Measurements from ENCODE around the gene UNC13C.

UNC13C gene

DNA sequence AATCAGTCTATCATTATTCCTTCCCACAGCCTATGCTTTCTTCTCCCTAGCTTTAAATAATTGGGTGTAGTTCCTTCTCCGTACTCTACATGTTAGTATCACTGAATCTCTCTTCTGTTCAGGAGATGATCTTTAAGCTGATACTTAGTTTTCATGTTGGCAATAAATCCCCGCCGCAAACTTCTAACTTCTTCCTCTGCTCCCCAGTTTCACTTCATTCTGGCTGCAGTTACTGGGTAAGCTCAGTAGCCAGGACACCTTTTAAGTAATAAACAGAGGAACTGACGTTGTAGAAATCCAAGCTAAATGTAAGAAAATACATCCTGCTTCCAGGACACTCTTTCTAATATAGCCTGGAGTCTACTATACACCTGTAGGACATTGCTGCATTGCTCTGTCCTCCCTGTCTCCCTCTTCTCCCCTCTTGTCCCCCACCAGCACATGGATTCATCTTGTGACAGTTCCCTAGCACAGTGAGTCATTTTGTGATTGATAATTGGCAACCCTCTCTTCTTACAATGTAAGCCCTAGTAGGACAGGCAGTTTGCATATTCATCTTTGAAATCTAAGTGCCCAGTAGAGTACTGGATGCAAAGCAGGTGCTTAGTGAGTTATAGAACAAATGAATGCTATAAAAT is 598.2 kb downstream of the UNC13C start:
- DNase-seq, result no peak

DNA sequence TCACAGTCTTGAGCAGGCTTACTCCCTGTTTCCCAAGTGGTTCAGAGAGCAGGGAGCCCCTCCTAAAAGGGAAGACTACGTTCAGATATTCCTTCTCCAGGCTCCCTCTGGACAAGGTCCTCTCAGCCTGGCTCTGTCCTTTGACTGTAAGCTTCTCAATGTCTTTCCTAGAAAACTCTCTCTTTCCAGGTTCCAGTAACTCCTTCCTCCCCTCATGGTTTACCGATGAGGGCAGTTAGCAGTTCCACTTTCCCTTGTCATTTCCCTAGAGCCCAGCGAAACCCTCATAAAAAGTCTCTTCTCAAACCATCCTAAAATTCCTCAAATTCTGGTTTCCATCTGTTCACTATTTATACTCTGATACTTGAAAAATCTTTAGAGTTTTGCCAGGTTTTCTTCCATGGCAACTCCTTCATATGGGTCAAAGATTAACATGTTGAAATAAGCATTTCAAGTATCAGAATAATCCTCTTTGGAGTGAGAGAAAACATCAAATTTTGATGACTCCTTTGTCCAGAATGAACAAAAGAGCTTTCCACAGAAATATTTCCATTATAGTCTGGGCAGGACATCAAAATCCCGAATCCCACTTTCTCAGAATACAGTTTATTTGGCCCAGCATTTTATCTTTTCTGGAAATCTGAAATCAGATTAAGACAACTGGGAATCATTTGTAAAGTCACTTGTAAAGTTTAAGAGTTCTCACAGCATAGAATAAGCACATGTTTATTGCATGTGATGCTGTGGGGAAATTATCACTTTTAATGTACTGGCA is 599.4 kb downstream of the UNC13C start:
- no peak for DNase-seq

DNA sequence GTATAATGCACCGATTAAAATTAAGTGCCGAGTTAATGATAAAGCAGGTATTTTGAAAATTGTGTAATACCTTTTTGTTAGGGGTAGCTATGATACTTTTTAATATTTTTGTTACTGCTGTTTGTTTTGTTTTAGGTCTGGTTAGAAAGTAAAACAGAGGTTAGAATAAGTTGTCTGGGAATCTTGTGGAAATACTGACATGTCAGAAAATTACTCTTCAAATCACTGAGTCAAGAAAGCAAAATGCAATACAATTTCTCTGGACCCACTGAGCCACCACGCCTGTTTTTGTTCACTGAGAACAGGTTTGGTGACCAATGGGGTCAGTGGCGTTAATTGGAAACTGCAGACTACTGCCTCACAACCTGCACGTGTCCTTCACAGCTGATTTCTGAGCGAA is 601.6 kb downstream of the UNC13C start:
- no peak for DNase-seq

DNA sequence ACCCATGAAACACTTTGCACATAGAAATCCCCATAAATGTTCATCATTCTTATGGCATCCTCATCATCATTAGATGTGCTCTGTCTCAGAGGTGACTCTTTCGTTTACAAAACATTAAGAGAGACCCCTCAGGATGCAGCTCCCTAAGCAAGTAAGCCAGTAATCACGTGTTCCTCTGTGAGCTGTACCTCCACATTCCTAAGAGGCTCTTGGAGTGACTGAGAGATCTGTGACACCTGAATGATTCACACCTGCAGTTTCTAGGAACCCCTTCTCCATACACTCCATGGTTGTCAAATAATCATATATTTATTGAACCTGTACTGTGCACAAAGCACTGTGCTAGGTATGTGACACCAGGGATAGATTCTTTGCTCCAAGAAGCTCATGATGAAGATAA is 602.4 kb downstream of the UNC13C start:
- DNase-seq, result no peak

DNA sequence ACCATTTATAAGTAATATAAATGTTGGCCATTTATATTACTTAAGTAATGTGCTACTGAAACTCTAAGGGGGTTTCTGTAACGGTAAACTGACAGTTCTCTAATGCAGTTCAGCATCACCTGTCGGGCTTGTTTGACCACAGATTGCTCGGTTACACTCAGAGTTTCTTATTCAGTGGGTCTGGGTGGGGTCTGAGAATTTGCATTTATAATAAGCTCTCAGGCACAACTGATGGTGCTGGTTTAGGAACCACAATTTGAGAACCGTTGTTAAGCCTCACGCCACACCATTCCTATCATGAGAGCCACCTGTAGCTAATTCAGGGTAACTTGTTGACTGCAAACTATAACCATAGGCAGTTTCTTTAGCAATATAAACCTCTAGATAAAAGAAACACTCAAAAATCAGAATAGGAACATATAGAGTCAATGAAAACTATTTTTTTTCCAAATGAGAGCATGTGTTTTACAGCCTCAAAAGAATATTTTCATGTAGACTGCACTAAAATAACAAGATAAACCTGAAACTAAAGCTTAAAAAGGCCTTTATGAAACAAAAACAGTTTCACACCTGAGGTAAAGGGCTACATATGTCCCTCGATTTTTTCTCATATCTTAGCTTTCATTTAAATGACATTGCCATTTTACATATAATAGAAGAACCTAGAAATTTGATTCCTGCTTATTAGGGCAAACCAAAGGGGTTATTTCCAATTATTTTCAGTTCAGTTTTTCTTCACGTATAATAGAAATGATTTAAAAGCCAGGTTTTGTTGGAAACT is 604.8 kb downstream of the UNC13C start:
- DNase-seq, result no peak

DNA sequence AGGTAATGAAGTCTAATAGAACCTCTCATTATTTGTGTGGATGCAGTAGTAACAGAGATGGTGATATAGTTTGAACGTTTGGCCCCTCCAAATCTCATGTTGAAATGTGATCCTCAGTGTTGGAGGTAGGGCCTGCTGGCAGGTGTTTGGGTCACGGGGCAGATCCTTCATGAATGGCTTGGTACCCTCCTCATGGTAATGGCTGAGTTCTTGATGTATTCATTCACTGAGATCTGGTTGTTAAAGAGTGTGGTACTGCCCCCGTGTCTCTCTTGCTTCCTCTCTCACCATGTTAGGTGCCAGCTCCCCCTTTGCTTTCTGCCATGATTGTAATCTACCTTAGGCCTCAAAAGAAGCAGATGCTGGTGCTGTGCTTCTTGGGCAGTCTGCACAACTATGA is 606.8 kb downstream of the UNC13C start:
- no peak for DNase-seq

DNA sequence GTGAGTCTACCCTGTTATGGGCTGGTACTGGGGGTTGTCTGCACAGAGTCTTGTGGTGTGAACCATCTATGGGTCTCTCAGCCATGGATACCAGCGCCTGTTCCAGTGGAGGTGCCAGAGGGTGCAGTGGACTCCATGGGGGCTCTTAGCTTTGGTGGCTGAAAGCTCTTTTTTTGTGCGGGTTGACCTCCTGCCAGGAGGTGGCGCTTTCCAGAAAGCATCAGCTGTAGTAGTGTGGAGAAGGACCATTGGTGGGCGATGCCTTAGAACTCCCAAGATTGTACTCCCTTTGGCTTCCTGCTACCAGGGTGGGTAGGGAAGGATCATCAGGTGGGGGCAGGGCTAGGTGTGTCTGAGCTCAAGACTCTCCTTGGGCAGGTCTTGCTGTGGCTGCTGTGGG is 615.9 kb downstream of the UNC13C start:
- DNase-seq, result no peak

DNA sequence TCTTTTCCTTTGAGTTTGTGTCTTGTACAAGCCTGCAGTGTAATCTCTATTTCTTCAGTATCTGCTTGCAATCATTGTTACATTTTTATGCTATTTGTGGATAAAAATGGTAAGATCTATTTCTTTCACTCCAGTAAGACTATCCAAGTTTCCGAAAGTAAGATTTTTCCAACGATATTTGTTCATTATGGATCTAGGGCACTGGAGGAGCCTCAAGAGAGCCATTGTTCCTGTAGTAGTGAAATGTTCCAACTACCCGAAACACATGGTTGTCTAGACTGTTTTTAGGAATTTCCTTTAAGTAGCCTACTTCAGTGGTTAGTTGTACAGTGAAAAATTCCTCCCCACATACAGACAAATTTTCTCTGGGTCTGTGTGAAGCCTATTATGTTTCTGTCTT is 621.1 kb downstream of the UNC13C start:
- DNase-seq, result no peak

DNA sequence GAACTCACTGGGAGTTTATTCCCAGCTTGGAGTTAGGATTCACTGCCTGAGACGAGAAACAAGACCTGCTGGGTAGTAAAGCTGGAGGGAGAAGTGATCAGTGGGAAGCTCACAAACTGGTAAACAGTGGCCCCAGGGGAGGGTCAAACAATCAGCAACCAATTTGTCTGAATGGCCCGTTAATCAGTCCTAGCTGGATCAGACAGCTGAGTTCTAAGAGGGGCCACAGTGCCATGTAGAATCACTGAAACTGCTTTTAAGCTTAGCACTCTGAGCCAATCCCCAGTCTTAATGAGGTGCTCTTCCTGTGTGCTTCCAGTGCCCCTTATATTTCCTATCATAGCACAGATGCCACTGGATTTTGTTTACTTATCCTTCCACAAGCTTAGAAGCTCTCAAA is 626.8 kb downstream of the UNC13C start:
- no peak for DNase-seq

DNA sequence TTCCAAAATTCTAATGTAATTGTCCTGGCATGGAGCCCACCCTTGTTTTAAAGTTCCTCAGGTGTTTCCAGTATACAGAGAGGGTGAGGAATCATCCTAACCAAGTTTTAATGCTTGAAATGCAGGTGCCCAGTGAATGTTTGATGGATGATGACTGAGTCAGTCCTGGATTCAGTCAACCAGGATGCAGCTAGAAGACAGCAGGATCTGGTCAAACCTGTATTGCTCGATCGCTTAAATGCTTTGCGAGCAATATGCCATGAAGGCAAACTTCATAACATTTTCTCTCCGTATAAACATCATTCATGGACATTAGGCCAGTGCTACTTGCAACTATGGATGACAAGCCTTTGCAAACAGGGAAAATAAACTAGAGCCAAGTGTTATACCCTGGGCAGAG is 627.3 kb downstream of the UNC13C start:
- DNase-seq, result no peak

DNA sequence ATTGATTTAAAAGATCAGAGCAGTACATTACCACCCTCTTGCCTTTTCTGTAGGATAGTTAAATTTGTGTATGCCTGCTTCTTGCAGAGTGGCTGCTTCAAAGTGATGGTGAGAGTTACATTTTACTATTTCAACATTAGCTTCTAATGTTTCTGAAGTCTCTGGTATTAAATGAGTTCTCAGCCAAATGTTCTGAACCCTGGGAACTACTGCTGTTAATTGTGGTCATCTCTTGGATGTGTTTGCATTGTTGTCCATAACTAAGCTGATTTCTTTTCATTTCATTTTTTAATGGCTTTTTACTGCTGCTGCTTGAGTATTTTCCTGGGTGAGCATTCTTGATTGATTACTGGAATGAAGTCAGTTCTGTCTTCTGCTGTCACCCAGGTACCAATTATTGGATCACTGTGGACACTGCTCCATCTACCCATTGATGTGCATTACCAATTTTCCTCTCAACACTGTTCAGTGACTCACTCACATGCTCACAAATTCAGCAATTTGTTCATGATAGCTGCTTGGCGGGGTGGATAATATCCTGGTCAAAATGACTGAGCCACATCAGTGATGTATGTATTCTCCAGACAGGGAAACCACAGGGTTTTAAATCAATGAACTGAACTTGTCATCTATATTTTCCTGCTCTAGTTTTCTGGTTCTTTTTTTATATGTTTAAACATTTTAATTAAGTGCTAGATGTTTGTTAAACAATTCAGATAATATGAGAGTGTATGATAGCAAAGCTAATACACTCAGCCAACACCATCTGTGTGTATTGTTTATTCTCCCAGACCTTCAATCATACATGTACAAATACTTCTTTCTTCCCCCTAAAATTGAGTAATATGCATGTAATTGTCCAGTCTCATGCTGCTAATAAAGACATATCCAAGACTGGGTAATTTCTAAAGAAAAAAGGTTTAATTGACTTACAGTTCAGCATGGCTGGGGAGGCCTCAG is 630.9 kb downstream of the UNC13C start:
- no peak for DNase-seq

DNA sequence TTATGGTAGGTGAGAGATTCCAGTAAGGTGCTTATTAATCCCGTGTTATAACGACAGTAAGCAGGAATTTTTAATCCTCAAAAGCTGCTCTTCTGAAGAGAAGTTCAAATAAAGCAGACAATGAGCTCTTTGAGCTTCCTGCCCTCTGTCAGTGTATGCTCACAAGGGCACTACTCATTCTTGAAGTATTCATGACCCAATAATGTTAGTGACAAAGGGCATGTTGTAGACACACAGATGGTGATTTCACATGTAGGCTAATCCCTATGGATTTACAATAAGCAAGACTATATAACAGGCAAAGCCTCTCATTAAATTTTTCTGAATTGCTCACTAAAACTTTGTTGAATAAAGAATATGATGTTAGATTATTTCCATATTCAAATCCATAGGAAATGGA is 639.9 kb downstream of the UNC13C start:
- DNase-seq, result no peak

DNA sequence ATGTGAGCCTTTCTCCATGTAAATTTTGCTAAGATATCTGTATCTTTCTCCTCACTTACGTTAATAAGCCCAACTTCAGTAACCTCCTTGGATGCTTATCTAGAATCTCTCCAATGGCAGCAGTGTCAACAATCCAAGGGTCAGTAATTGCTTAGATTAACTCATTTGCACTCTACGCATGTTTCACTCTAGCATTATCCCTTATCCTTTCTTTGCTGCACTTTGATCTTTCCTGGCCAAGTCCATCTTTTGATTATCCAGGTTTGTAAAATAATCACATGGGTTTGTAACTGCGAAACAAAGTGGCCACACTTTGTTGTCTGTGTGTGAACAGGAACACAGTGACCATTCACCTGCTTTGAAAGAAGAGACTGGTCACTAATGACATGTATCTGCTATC is 640.9 kb downstream of the UNC13C start:
- DNase-seq, result no peak

DNA sequence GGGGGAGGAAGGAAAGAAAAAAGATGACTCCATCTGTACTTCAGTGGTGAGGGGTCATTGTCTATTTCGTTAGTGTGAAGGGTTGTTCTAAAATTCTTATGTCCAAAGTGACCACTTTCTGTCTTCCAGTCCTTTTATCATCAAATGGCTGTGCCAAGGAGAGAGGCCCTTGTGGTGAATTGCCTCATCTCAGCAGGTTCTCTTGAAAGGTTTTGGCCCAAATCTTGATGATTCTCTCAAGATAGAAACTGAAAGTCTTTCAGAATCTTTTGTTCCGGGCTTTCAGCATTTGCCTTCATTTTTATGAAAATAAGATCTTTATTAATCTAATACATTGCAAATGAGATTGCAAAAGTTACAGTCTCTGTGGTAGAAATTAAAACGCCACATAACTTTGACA is 642.7 kb downstream of the UNC13C start:
- no peak for DNase-seq

DNA sequence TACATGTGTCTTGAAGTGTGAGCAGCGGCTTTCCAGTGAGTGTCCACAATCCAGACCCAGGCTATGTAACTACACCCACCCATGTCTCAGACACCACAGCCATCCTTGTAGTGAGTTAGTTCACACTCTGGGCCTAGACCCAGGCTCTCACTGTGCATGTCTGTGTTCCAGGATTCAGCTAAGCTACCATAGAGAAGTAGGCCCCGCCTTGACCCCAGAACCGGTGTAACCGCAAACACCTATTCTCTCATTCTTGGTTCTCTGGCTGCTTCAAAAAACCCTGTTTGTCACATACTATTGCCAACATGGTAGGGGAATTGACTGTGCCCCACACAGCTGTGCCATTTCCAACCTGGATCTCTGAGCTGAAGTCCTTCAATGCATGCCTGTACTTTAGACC is 657.9 kb downstream of the UNC13C start:
- no peak for DNase-seq

DNA sequence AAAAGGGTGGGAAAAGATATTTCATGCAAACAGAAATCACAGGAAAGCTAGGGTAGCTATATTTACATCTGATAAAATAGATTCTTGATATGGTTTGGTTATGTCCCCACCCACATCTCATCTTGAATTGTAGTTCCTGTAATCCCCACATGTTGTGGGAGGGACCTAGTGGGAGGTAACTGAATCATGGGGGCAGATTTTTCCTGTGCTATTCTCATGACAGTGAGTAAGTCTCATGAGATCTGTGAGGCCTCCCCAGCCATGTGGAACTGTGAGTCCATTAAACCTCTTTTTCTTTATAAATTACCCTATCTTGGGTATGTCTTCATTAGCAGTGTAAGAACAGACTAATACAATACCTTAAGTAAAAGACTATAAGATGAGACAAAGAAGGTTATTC is 660.4 kb downstream of the UNC13C start:
- DNase-seq, result no peak

DNA sequence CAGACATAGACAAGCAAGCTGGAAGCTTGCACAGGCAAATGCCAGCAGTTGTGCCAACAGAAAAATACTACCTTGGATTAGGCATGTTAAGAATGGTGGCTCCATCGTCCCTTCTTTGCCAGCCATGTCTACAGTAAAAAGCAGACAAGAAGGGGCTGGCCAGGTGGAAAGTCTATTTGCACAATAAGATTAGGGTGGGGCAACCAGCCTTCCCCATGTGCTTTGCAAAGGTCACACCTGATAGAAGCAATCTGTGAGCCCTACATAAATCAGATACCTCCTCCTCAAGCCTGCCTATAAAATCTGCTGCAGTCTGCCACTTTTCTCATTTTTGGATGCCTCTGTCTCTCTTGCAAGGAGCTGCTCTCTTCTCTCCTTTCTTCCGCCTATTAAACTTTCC is 662.6 kb downstream of the UNC13C start:
- no peak for DNase-seq

DNA sequence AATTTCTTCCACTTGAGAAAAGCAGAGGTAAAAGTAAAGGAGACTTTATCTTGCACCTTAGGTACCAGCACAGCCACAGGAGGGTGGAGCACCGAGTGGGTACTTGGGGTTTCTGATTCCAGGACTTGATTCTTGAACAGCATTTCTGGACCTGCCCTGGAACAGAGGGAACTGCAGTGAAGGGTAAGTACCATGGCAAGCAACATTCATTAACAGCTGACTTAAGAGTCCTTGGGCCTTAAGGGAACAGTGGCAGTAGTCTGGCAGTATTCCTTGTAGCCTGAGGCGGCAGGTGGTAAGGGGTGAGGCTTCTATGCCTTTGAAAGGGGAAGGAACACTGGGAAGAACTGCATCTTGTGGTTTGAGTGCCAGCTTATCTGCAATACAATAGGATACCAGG is 666.6 kb downstream of the UNC13C start:
- no peak for DNase-seq

DNA sequence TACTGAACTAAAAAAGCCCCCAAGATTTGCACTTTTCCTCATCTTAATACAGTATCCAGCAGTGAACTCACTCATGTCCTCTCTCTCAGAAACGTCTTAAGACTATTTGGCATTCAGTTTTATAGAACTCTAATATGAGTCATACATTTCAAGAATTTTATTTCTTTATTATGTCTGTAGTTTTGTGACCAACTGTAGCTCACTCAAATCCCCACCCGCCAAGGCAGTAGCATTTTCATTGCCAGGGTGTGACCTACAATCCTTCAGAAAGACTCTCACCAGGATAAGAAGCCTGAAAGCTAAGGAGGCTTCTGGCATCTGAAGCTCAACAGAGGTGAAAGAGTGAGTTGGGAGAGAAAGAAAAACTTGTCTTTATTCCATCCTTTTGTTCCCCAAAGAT is 681.4 kb downstream of the UNC13C start:
- no peak for DNase-seq

DNA sequence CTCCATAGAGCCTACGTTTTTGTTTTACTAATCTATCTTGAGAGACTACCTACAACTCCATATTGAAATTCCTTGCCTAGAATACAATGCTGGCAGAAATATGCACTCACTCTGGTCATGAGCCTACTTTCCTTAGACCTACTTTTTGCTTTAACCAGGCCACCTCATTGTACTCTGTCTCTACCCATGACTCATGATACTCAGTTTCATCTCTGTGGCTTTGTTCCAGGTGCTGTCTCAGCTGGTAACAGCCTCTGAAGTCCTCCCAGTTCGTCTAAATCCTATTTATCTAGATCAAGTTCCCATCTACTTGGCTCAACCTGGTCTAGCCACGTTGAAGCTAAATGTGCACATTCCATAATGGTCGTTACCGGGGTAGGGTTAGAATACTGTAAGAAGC is 682.1 kb downstream of the UNC13C start:
- DNase-seq, result no peak

DNA sequence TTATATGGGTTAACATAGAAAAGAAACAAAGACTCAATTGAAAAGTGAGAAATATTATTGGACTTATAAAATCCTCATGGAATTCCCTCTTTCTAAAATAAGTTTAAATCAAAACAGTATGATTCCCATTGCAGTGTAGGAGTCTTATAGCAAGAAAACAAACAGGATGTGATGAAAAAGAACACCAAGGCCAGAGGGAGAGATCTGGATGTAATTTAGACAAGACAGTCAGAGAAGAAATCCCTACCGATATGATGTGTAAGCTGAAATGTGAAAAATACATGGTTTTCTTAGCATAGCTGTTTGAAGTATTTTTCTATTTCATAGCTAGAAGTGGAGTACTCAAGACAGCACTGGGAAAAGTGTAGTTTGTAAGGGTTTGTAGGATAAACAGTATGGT is 697.0 kb downstream of the UNC13C start:
- DNase-seq, result no peak

DNA sequence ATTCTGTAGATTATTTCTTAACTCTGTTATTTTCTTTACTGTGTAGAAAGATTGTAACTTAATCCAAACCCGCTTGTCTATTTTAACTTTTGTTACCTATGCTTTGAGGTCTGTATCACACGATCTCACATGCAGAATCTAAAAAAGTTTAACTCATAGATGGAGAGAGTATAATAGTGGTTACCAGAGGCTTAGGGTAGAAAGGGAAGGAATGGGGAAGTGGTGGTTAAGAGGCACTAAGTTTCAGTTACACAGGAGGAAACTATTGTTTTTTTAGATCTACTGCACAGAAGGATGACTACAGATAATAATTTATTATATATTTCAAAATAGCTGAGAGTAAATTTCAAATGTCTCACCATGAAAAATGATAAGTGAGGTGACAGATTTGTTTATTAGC is 703.3 kb downstream of the UNC13C start:
- DNase-seq, result no peak
